CD4-positive, alpha-beta T cell (primary cell): ENCODE results near the gene HES4. TPM values are rescaled to one million over a fixed set of nuclear protein-coding genes. Genes with fewer than 3 reads are reported as not detected.

Source experiments
- ATAC-seq: fragments of 200-7000 bp; cut with Tn5 transposase; one replicate; pipeline ENCODE4 v1.10.0; 2022; ENCODE audit warnings: mild to moderate bottlenecking; ENCODE audit not compliant: poor library complexity
- CTCF ChIA-PET: fragments of 350-600 bp; sonication (Branson Sonifier 250); formaldehyde crosslinking; loops from one replicate; lab custom pipeline; 2021; ENCODE audit warnings: antibody characterized with exemption, inconsistent platforms; lab: Charles Lee
- POLR2A ChIA-PET: fragments of 350-600 bp; sonication (Branson Sonifier 250); formaldehyde crosslinking; loops from one replicate; lab custom pipeline; 2021; ENCODE audit warnings: antibody characterized with exemption, inconsistent platforms; lab: Charles Lee
- DNase-seq, 14 experiments: peaks; one replicate each; pipeline ENCODE4 v3.0.0-alpha.2; 2013 to 2020; ENCODE audit warnings: mixed read lengths in 2 of 14
- H3K27ac ChIP-seq, 2 donors: one replicate each; pipeline versions ENCODE4 v1.5.1 to v1.7.0; 2013; ENCODE audit warnings: low read length in 2 of 2, low read depth in 1 of 2, mild to moderate bottlenecking in 1 of 2
- H3K27me3 ChIP-seq, 2 experiments: 1 replicate in 1 of 2; 2 replicates in 1 of 2; pipeline versions ENCODE4 v1.6.1 to v1.7.0; 2013; ENCODE audit warnings: low read length in 2 of 2, control low read depth in 1 of 2, mild to moderate bottlenecking in 1 of 2, moderate library complexity in 1 of 2; ENCODE audit not compliant: insufficient read depth in 2 of 2, control insufficient read depth in 1 of 2
- H3K36me3 ChIP-seq: one replicate; pipeline ENCODE4 v1.6.1; 2013; ENCODE audit warnings: low read length, control low read depth; ENCODE audit not compliant: insufficient read depth
- H3K4me1 ChIP-seq: one replicate; pipeline ENCODE4 v1.6.1; 2013; ENCODE audit warnings: low read length, control low read depth; ENCODE audit not compliant: insufficient read depth
- H3K4me3 ChIP-seq: one replicate; pipeline ENCODE4 v1.5.1; 2013; ENCODE audit warnings: mild to moderate bottlenecking, low read length, moderate library complexity
- H3K9me3 ChIP-seq, 2 experiments: 1 replicate in 1 of 2; 2 replicates in 1 of 2; pipeline versions ENCODE4 v1.6.1 to v1.7.0; 2013; ENCODE audit warnings: low read length in 2 of 2, mild to moderate bottlenecking in 2 of 2, control low read depth in 1 of 2, moderate library complexity in 1 of 2; ENCODE audit not compliant: control insufficient read depth in 1 of 2, insufficient read depth in 1 of 2
- H3K27ac Mint-ChIP-seq: one replicate; pipeline ENCODE4 v1.8.0; 2020; ENCODE audit warnings: mixed read lengths
- H3K27me3 Mint-ChIP-seq: one replicate; pipeline ENCODE4 v1.8.0; 2021; ENCODE audit warnings: mixed read lengths
- H3K36me3 Mint-ChIP-seq: one replicate; pipeline ENCODE4 v1.8.0; 2021; ENCODE audit warnings: low read depth, mixed read lengths
- H3K4me1 Mint-ChIP-seq: one replicate; pipeline ENCODE4 v1.8.0; 2021; ENCODE audit warnings: low read depth, mixed read lengths
- H3K4me3 Mint-ChIP-seq: one replicate; pipeline ENCODE4 v1.8.0; 2020; ENCODE audit warnings: mild to moderate bottlenecking, mixed read lengths
- H3K9me3 Mint-ChIP-seq: one replicate; pipeline ENCODE4 v1.8.0; 2020; ENCODE audit warnings: mixed read lengths
- CTCF ChIP-seq: fragments of 200-600 bp; IDR thresholded peaks from one replicate; pipeline ENCODE4 v1.8.0; 2022; ENCODE audit warnings: antibody characterized with exemption, mild to moderate bottlenecking
- intact Hi-C, 2 experiments: fragments of 100-400 bp; cut with DNase I in 1 of 2; cut with micrococcal nuclease in 1 of 2; formaldehyde crosslinking; loops; one replicate each; pipeline versions ENCODE4 v1.15.1 to v1.9.0; 2023 to 2025; cut with DNase I, micrococcal nuclease
- total RNA-seq, 174 experiments: library from RNA in 2 of 174; stranded (reverse) in 2 of 174; gene quantifications; one replicate each; pipeline ENCODE4 v1.2.3 and lab custom pipeline; 2021 to 2026

Gene HES4
- total RNA-seq, 2 experiments from 2014 or later: 29.0 to 30.9 TPM

DNA sequence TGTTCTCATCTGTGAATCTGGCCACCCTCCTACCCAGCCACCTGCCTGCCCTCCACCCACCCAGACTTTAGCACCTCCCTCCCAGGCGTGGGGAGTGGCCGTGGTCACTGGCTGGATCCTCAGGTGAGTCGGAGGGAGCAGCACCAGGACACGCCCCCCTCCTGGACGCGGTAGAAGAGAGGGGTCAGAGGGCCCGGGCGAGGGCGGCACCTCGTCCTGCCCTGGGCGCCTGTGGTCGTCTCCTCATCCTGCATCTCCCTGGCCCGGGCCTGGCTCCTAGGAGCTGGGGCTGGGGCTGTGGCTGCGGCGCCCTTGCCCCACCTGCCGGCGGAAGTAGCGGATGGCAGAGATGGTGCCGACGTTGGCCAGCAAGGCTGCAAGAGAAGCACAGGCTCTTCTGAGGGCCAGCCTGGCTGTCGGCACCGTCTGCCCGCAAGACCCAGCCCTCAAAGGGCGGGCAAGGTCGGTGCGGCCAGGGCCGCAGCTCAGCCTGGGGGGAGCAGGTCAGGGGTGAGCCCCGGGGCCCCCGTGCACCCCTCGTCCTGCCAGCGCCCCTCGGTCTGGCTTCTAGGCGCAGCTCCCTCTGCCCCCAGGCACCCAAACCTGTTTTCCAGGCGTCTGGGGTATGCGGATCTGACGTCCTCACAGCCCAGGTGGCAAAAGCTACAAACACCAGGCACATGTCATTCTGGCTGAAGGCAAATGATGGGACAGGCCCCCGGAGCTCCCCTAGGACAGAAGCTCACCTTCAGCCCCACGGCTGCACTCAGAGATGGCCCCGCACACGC is 23.8 kb downstream of the HES4 start:
- H3K27ac Mint-ChIP-seq: no peak overlapping the region
- H3K4me3 ChIP-seq: no peak overlapping the region
- ChIA-PET CTCF (interaction anchor here (1.1 to 1.7 kb wide), 4 partner anchors 8 to 106 kb away, joined by 4 read pairs; no protein-coding TSS in a partner anchor), POLR2A (interaction anchor here (0.6 to 1.0 kb wide), 3 partner anchors 9 to 106 kb away, joined by 3 to 4 read pairs (median 3); no protein-coding TSS in a partner anchor)
- H3K27me3 Mint-ChIP-seq: peaks cover 16% of the 10 kb centered on the region
- H3K36me3 ChIP-seq: no peaks in the 10 kb centered on the region
- TF ChIP-seq CTCF: peak; percentile 89
- ATAC-seq (peak; percentile 97), DNase-seq (peak in 13 of 14 experiments; percentile 41 to 84 (median 68))
- H3K36me3 Mint-ChIP-seq: no peaks in the 10 kb centered on the region
- H3K27ac ChIP-seq: no peak overlapping the region
- H3K9me3 ChIP-seq: peaks cover 0 to 18% of the 10 kb centered on the region in 2 experiments
- peaks cover 11% of the 10 kb centered on the region for H3K4me1 ChIP-seq
- intact Hi-C loops: loop anchor here (1.0 kb wide), 2 partner anchors 72 to 106 kb away; no protein-coding TSS in a partner anchor
- no peak overlapping the region for H3K4me3 Mint-ChIP-seq
- H3K9me3 Mint-ChIP-seq: no peaks in the 10 kb centered on the region
- H3K27me3 ChIP-seq: peaks cover 12 to 22% of the 10 kb centered on the region in 2 experiments
- peaks cover 7% of the 10 kb centered on the region for H3K4me1 Mint-ChIP-seq

DNA sequence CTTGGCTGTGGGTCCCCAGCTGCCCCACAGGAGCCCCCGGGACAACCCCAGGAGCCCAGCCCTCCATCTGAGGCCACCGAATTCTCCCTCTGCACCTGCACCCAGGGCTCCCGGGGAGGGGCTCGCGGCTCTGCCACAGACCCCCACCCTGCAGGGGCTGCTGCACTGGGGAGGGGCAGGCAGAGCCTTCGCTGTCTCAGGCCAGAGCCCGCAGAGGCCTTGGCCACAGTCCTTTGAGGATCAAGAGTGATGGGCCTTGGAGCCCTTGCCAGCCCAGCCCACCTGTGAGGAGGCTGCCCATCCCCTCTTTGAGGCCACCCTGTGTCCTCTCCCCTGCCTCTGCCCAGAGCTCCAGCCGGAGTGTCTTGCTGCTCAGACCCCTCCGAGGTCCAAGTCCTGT is 24.5 kb downstream of the HES4 start:
- no peak overlapping the region for H3K4me3 Mint-ChIP-seq
- H3K27me3 ChIP-seq: peaks cover 17 to 24% of the 10 kb centered on the region in 2 experiments
- no peaks in the 10 kb centered on the region for H3K36me3 ChIP-seq
- CTCF ChIA-PET: interaction anchor here (1.1 to 1.7 kb wide), 4 partner anchors 9 to 106 kb away, joined by 4 read pairs; no protein-coding TSS in a partner anchor
- no peak for TF ChIP-seq CTCF
- intact Hi-C loops: no loop called here
- H3K4me1 Mint-ChIP-seq: peaks cover 7% of the 10 kb centered on the region
- H3K27me3 Mint-ChIP-seq: peaks cover 16% of the 10 kb centered on the region
- H3K36me3 Mint-ChIP-seq: no peaks in the 10 kb centered on the region
- peaks cover 0 to 18% of the 10 kb centered on the region in 2 experiments for H3K9me3 ChIP-seq
- peaks cover 11% of the 10 kb centered on the region for H3K4me1 ChIP-seq
- ATAC-seq (no peak), DNase-seq (peak in 1 of 14 experiments; percentile 26)
- H3K4me3 ChIP-seq: no peak overlapping the region
- no peak overlapping the region for H3K27ac Mint-ChIP-seq
- no peak overlapping the region for H3K27ac ChIP-seq
- H3K9me3 Mint-ChIP-seq: no peaks in the 10 kb centered on the region
- POLR2A ChIA-PET: interaction anchor here (0.6 to 1.0 kb wide), 2 partner anchors 21 to 106 kb away, joined by 3 to 4 read pairs; no protein-coding TSS in a partner anchor

DNA sequence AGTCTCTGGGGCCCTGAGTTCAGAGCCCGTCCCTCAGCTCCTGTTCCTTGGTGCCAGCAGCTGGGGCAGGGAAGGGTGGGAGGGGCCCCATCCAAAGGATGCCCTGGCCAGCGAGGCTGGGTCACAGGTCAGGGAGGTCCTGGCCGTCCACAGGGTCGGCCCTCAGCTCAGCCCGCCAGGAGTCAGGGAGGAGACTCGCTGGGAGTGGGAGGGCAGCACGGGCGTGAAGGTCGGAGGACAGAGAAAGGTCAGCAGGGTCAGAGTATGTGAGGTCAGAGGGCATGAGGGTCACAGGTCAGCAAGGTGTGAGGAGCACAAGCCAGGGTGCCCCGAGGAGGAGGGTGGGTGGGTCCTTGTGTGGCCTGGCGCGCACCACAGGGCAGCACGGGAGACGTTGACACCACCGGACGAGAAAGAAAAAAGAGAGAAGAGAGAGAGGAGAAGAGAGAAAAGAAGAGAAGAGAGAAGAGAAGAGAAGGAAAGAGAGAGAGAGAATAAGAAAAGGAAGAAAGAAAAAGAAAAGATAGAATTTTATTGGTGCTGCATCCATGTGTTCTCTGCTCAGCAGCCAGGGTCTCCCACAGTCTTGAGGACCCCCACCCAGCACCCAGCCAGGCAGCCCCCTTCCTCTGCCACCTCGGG is 25.1 kb downstream of the HES4 start:
- no peaks in the 10 kb centered on the region for H3K36me3 ChIP-seq
- H3K27ac ChIP-seq: no peak overlapping the region
- H3K27me3 ChIP-seq: peaks cover 21 to 28% of the 10 kb centered on the region in 2 experiments
- ChIA-PET POLR2A (no interaction called here), CTCF (interaction anchor here (0.7 to 1.7 kb wide), 2 partner anchors 70 kb away, joined by 3 to 4 read pairs; no protein-coding TSS in a partner anchor)
- TF ChIP-seq CTCF: no peak
- H3K9me3 ChIP-seq: peaks cover 0 to 18% of the 10 kb centered on the region in 2 experiments
- intact Hi-C loops: no loop called here
- DNase-seq (peak in 1 of 14 experiments; percentile 30), ATAC-seq (no peak)
- Mint-ChIP-seq H3K36me3 (no peaks in the 10 kb centered on the region), H3K27me3 (peaks cover 17% of the 10 kb centered on the region), H3K4me3 (no peak overlapping the region), H3K4me1 (peaks cover 7% of the 10 kb centered on the region), H3K9me3 (no peaks in the 10 kb centered on the region), H3K27ac (no peak overlapping the region)
- no peak overlapping the region for H3K4me3 ChIP-seq
- H3K4me1 ChIP-seq: peaks cover 11% of the 10 kb centered on the region
